NOMO-1 treated with dmso at 0.1 percent for 144 hours (cell line): ENCODE measurements around the gene TRABD2B.

Experiments used
- DNase-seq: peaks from one replicate; lab custom pipeline; 2025; ENCODE audit not compliant: unreplicated experiment; lab: John Stamatoyannopoulos, UW

Gene TRABD2B

GRCh38 chr1:47938520-47938919 lies 58.7 kb downstream of the TRABD2B start:
- no peak for DNase-seq

DNA sequence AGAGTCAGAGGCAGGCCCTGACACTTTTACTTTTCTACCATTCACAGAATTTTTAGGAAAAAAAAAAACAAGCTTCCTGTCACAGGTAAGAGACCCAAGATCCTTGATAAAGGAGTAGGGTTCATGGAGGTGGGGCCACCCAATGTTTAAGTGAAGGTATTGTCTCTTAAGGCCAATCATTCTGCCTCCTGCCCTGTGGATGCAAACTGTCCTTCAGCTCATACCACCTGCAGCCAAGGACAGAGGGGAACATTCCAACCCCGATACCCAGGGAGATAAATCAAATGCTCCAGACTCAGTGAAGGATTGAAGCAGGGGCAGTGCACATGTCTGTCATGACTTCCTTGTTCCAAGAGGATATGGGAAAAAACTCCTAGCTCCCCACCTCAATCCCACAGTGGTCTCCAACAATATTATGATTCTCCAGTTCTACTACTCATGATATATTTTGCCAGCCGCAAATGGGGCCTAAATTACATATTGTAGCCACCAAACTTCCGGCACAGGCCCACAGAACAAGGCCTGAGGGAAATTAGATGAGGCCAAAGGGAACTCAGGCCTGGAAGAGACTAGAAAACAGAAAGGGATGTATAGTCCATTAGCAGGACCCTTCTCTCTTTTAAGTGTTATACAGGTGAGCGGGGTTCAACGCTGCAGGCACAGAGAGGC lies 59.5 kb downstream of the TRABD2B start:
- DNase-seq, result no peak

- DNase-seq, result no peak
Observed at GRCh38 chr1:47936916-47937551, 60.2 kb downstream of the TRABD2B start.

GRCh38 chr1:47935856-47936255 lies 61.3 kb downstream of the TRABD2B start:
- DNase-seq, result no peak

DNA sequence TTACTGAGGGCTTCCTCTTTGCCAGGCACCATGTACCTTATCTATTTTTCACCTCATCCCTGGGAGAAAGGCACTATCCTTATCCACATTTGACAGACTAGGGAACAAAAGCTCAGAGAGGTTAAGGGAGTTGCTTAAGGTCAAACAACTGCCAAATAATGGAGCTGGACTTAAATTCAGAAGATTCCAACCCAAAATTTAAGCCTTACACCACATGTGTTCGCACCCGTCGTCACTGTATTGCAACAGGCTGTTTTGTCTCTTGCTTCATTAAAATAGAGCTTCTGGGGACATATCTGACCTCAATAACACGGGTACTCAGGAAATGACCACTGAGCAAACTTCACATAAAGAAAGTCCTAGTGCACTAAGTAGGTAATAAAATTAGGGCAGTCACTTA lies 62.0 kb downstream of the TRABD2B start:
- no peak for DNase-seq

- DNase-seq, result no peak
Observed at GRCh38 chr1:47934243-47934805, 62.9 kb downstream of the TRABD2B start.

- no peak for DNase-seq
Observed at GRCh38 chr1:47932743-47933142, 64.4 kb downstream of the TRABD2B start.

GRCh38 chr1:47931395-47931794 lies 65.8 kb downstream of the TRABD2B start:
- DNase-seq, result no peak

- no peak for DNase-seq
Observed at GRCh38 chr1:47930210-47930840, 66.9 kb downstream of the TRABD2B start.

- no peak for DNase-seq
Observed at GRCh38 chr1:47927165-47927564, 70.0 kb downstream of the TRABD2B start.

DNA sequence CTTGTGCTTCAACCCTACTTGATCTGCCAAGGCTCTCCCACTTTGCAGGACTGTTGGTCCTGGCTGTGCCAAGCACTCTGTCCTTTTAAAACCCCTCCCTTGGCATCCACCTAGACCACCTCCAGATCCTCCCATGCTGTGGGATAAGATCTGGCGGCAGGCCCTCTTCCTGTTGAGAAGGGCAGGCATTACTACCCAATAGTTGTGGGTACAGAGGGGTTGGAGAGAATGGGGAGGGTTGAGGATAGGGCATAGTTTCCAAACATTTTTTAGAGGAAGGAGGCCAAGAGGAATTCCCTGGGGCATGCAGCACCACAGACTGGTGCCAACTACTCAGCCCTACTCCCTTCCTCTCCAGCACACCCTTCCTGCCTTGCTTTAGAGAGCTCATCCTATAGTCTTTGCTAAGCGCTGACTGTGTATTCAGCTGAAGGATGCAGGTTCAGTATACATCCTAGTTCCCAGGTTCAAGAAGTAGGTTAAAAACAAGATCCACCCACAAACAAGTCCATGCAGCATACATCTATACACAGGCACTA lies 70.7 kb downstream of the TRABD2B start:
- DNase-seq, result no peak

DNA sequence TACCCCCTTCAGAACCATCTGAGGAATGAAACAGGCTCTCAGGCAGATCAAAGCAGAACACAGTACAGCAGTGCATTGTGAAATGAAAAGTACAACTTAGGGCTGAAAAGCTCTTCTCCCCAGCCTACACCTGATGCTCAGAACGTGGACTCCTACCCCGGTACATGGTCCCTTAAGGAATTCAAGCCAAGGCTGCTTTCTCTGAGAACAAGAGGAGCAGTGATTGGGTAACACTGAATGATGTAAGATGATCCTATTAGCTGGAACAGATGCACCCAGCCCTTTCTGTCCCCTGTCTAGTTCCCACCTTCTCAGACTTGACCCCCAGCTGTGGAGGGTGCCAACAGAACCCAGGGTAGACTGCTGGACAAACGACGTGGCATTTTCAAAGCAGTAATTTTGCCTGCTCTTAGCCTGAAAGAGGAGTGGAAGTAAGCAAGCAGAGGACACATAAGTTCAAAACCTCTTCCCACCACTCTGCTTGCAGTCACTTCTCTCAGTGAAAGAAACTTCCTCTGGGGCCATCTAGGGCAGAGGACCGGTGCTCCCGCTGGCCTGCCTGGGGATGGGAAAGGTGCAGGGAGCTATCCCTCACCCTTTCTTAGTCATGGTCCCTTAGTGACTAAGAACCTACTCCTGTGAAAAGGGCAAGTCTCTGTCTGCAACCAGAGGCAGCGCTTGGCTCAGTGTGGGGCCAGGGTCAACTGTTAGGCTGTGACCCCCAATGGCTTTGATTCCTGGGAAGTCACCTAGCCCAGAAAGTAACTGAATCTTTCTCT lies 72.7 kb downstream of the TRABD2B start:
- no peak for DNase-seq

GRCh38 chr1:47921935-47922415 lies 75.2 kb downstream of the TRABD2B start:
- DNase-seq, result no peak

DNA sequence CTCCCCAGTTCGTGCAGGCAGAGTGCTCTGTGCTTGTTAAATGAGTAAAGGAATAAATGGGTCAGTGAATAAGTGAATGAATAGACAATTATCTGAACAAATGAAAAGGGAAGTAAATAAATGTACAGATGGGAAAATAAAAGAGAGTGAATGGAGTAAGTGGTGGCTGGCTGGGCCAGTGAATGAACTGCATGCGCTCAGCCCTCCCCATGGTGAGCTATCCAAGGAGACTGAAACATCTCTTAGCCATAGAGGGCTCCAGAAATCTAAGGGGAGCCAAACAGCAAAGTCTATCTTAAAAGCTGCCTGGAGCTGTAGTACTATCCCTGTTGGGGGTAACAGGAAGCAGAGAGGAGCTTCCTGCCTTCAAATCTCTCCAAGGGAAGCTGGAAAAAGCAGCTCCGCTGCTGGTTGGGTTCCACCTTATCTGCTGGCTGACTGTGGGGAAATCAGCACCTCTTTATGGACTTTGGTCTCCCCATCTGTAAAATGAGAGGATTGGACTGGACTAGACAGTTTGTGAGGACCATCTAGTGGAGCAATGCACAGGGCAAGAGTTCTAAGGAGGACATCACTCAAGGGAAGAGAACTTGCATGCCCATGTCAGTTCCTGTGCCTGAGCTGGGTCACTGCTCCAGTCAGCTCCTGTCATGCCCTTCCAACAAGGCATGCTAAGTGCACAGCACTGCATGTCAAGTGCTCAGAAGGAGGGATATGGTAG lies 77.9 kb downstream of the TRABD2B start:
- DNase-seq, result no peak

- no peak for DNase-seq
Observed at GRCh38 chr1:47918257-47918867, 78.8 kb downstream of the TRABD2B start.

GRCh38 chr1:47917687-47918086 lies 79.5 kb downstream of the TRABD2B start:
- DNase-seq, result no peak

DNA sequence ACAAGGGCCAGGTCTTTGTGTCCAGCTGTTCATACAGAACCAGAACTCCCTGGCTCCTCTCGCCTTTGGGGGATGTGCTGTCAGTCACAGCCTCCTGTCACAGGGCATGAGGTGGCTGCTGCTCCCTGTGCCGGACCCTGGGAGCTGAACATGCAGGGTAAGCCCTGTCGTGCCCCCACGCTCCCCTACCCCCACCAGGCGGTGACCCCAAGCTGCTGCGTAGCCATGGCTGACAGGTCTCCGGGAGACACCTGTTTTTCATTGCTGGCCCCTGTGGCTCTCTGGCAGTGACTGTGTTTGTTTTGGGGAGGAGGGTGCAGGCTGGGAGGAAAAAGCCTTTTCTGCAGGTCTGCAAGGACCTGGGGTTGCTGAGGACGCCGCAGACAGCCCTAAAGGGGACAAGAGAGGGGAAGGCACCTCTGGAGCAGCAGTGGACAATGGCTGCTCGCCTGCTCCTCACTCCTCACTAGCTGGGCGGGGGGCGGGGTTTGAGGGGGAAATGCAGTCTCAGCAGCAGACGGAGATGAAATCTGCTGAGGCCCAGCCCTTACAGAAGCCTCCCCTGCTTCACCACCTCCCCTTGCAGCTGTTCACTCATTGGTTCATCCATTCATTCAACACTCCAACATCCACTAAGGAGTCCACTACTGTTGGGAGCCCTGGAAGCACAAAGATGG lies 81.4 kb downstream of the TRABD2B start:
- DNase-seq, result no peak

DNA sequence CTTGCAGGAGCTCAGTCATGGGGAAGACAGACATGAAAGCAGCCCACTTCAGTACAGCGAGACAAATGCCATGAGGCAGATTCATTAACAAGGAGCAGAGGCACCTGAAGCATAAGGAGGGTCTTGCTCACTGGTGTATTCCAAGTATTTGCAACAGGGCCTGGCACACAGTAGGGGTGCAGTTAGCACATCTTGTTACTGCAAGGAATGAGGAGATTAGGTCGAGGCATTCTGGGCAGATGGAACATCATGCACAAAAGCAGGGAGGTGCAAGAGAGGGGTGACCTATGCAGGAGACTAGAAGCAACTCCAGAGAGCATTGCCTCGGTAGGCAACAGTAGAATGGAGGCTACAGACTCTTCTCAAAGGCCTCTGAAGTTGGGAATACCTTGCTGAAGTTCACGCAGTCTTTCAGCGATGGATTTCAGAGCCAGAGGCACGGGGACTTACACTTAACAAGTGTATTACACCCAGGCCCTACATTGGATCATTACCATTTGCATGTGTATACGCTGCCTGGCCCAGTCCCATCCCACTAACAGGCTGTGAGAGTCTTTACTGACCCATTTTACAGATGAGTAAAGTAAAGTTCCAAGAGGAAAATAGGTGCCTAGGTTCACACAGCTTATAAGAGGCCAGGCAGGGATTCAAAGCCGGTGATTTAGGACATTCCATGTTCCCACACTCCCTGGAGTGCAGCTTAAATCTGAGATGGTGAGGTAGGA lies 82.1 kb downstream of the TRABD2B start:
- DNase-seq, result no peak
